ENCODE data around the gene PARD6B. TPM values are rescaled to one million over a fixed set of nuclear protein-coding genes. Genes with fewer than 3 reads are reported as not detected.
"Not testable (repeated sequence)": the region's sequence is repeated elsewhere in the genome, so short reads cannot be mapped to it uniquely, and the experiment has no call there.

The PARD6B gene
- total RNA-seq, 3 donors from 2014 or later: 1.4 to 30.6 (median 13.4) TPM

- intact Hi-C loops (cut with DNase I; ENCODE audit: low total_unique reads): no loop called here
- TF ChIP-seq POLR2AphosphoS5 (IDR thresholded peaks at IDR 0.05): no peak
- H3K9me3 ChIP-seq: no peaks in the 10 kb centered on the region
- DNase-seq (ENCODE audit: low spot score in 2 of 2): no peak
- no peak overlapping the region for H3K27ac ChIP-seq
- H3K4me3 ChIP-seq: no peak overlapping the region
- H3K36me3 ChIP-seq: no peaks in the 10 kb centered on the region
- H3K4me1 ChIP-seq: no peaks in the 10 kb centered on the region
- no peaks in the 10 kb centered on the region for H3K27me3 ChIP-seq
Measured at GRCh38 chr20:50712771-50713656, 18.4 kb upstream of the PARD6B start.

- TF ChIP-seq POLR2A (IDR thresholded peaks at IDR 0.05) (no peak), CTCF (IDR thresholded peaks at IDR 0.05) (peak in 2 of 3 donors; percentile 15 to 23)
- H3K9me3 ChIP-seq: no peaks in the 10 kb centered on the region
- no peaks in the 10 kb centered on the region for H3K27me3 ChIP-seq
- H3K4me1 ChIP-seq: no peaks in the 10 kb centered on the region
- no peak overlapping the region for H3K27ac ChIP-seq
- no peak for DNase-seq (ENCODE audit: low spot score in 2 of 2)
- H3K4me3 ChIP-seq: no peak overlapping the region
- intact Hi-C loops (cut with DNase I; ENCODE audit: low total_unique reads): no loop called here
- no peaks in the 10 kb centered on the region for H3K36me3 ChIP-seq
Measured at GRCh38 chr20:50713657-50714101, 17.7 kb upstream of the PARD6B start.

DNA sequence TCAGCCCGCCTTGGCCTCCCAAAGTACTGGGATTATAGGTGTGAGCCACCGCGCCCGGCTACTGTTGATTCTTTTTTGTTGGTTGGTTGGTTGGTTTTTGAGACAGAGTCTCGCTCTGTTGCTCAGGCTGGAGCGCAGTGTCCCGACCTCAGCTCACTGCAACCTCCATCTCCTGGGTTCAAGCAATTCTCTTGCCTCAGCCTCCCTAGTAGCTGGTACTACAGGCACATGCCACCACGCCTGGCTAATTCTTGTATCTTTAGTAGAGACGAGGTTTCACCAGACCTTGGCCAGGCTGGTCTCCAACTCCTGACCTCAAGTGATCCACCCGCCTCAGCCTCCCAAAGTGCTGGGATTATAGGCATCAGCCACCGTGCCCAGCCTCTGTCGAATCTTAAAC, 17.0 kb upstream of the PARD6B start:
- intact Hi-C loops (cut with DNase I; ENCODE audit: low total_unique reads); H3K27me3 ChIP-seq; H3K27ac ChIP-seq; DNase-seq (ENCODE audit: low spot score in 2 of 2); H3K36me3 ChIP-seq; H3K9me3 ChIP-seq; H3K4me1 ChIP-seq; H3K4me3 ChIP-seq: not testable (repeated sequence)

GRCh38 chr20:50715694-50716093, 15.7 kb upstream of the PARD6B start:
- H3K9me3 ChIP-seq: no peaks in the 10 kb centered on the region
- H3K27me3 ChIP-seq: no peaks in the 10 kb centered on the region
- H3K27ac ChIP-seq: no peak overlapping the region
- H3K4me1 ChIP-seq: no peaks in the 10 kb centered on the region
- no peak for DNase-seq (ENCODE audit: low spot score in 2 of 2)
- intact Hi-C loops (cut with DNase I; ENCODE audit: low total_unique reads): no loop called here
- H3K4me3 ChIP-seq: no peak overlapping the region
- no peaks in the 10 kb centered on the region for H3K36me3 ChIP-seq
- TF ChIP-seq POLR2AphosphoS5 (IDR thresholded peaks at IDR 0.05) (no peak), CTCF (IDR thresholded peaks at IDR 0.05) (no peak), POLR2A (IDR thresholded peaks at IDR 0.05) (no peak)

- intact Hi-C loops (cut with DNase I; ENCODE audit: low total_unique reads): no loop called here
- H3K27me3 ChIP-seq: no peaks in the 10 kb centered on the region
- H3K36me3 ChIP-seq: no peaks in the 10 kb centered on the region
- TF ChIP-seq POLR2A (IDR thresholded peaks at IDR 0.05): no peak
- no peak for TF ChIP-seq POLR2AphosphoS5 (IDR thresholded peaks at IDR 0.05)
- no peak for TF ChIP-seq CTCF (IDR thresholded peaks at IDR 0.05)
- DNase-seq (ENCODE audit: low spot score in 2 of 2): no peak
- H3K4me3 ChIP-seq: no peak overlapping the region
- H3K27ac ChIP-seq: no peak overlapping the region
- no peaks in the 10 kb centered on the region for H3K9me3 ChIP-seq
- no peaks in the 10 kb centered on the region for H3K4me1 ChIP-seq
Measured at GRCh38 chr20:50716518-50716917, 14.9 kb upstream of the PARD6B start.

DNA sequence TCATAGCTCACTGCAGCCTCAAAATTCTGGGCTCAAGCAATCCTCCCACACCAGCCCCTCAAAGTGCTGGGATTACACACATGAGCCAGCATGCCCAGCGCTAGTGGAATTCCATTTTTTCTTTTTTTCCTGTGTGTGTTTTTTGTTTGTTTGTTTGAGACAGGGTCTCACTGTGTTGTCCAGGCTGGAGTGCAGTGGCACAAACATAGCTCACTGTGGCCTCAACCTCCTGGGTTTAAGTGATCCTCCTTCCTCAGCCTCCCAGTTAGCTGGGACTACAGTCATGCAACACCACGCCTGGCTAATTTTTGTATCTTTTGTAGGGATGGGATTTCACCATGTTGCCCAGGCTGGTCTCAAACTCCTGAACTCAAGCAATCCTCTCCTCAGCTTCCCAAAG, 14.1 kb upstream of the PARD6B start:
- TF ChIP-seq POLR2A (IDR thresholded peaks at IDR 0.05): no peak
- TF ChIP-seq POLR2AphosphoS5 (IDR thresholded peaks at IDR 0.05): no peak
- no peak for TF ChIP-seq CTCF (IDR thresholded peaks at IDR 0.05)
- H3K4me3 ChIP-seq: no peak overlapping the region
- intact Hi-C loops (cut with DNase I; ENCODE audit: low total_unique reads): no loop called here
- DNase-seq (ENCODE audit: low spot score in 2 of 2): no peak
- no peaks in the 10 kb centered on the region for H3K36me3 ChIP-seq
- H3K9me3 ChIP-seq: no peaks in the 10 kb centered on the region
- H3K4me1 ChIP-seq: no peaks in the 10 kb centered on the region
- no peak overlapping the region for H3K27ac ChIP-seq
- H3K27me3 ChIP-seq: no peaks in the 10 kb centered on the region

Measured in breast epithelium (tissue), 4 donors.